HCT116 (cell line): ENCODE data around the gene TCF7L1.
"Not testable (repeated sequence)": the region's sequence is repeated elsewhere in the genome, so short reads cannot be mapped to it uniquely, and the experiment has no call there.

Experiments used
- CBX3 ChIP-seq: IDR thresholded peaks from 2 replicates; pipeline ENCODE4 v1.6.1; 2012; ENCODE audit warnings: low read depth
- CEBPB ChIP-seq: IDR thresholded peaks from 2 replicates; pipeline ENCODE4 v1.6.1; 2012; ENCODE audit warnings: low read depth
- CTCF ChIP-seq, 3 experiments: fragments of 200-600 bp in 1 of 3; sonication (generic) in 1 of 3; IDR thresholded peaks in 2 of 3; conservative IDR thresholded peaks in 1 of 3; 2 replicates each; pipeline ENCODE4 v1.5.1; 2012 to 2017; ENCODE audit warnings: low read depth in 2 of 3, low read length in 2 of 3, antibody characterized with exemption in 1 of 3, borderline replicate concordance in 1 of 3, control low read depth in 1 of 3, mild to moderate bottlenecking in 1 of 3, mixed read lengths in 1 of 3, mixed run types in 1 of 3, moderate library complexity in 1 of 3; ENCODE audit not compliant: insufficient read depth in 1 of 3
- EGR1 ChIP-seq: IDR thresholded peaks from 2 replicates; pipeline ENCODE4 v1.6.1; 2012; ENCODE audit warnings: low read depth
- ELF1 ChIP-seq: IDR thresholded peaks from 2 replicates; pipeline ENCODE4 v1.6.1; 2012; ENCODE audit warnings: low read depth, borderline replicate concordance
- EZH2 ChIP-seq: fragments of 200-600 bp; sonication (generic); IDR thresholded peaks from 2 replicates; pipeline ENCODE4 v1.6.1; 2017; ENCODE audit warnings: antibody characterized with exemption, mixed run types
- EZH2phosphoT487 ChIP-seq: fragments of 200-600 bp; IDR thresholded peaks from 2 replicates; pipeline ENCODE4 v1.6.1; 2018; ENCODE audit warnings: antibody characterized with exemption, borderline replicate concordance
- JUND ChIP-seq: IDR thresholded peaks from 2 replicates; pipeline ENCODE4 v1.6.1; 2012
- MAX ChIP-seq: IDR thresholded peaks from 2 replicates; pipeline ENCODE4 v1.6.1; 2012
- POLR2A ChIP-seq: IDR thresholded peaks from 2 replicates; pipeline ENCODE4 v1.7.0; 2011; ENCODE audit warnings: borderline replicate concordance; ENCODE audit not compliant: insufficient read depth, insufficient read length; ENCODE audit errors: extremely low read depth
- POLR2AphosphoS5 ChIP-seq: IDR thresholded peaks from 2 replicates; pipeline ENCODE4 v1.6.1; 2011; ENCODE audit warnings: mild to moderate bottlenecking, low read depth, low read length, moderate library complexity
- SP1 ChIP-seq: IDR thresholded peaks from 2 replicates; pipeline ENCODE4 v1.6.1; 2012; ENCODE audit warnings: low read depth
- TF ChIP-seq, protein P1 (sequence below): IDR thresholded peaks from 2 replicates; pipeline ENCODE4 v1.6.1; 2012; ENCODE audit warnings: low read depth

DNA sequence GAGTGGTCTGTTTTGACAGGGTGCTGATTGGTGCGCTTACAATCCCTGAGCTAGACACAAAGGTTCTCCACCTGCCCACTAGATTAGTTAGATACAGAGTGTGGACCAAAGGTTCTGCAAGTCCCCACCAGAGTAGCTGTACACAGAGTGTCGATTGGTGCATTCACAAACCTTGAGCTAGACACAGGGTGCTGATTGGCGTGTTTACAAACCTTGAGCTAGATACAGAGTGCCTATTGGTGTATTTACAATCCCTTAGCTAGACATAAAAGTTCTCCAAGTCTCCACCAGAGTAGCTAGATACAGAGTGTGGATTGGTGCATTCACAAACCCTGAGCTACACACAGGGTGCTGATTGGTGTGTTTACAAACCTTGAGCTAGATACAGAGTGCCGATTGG lies 200.7 kb downstream of the TCF7L1 start:
- TF ChIP-seq MAX; ELF1; SP1; JUND; CTCF (IDR thresholded peaks at IDR 0.05 in 2 of 3, conservative IDR thresholded peaks at IDR 0.05 in 1 of 3; ENCODE audit: borderline replicate concordance in 1 of 3, insufficient read depth in 1 of 3, low read depth in 2 of 3, low read length in 2 of 3); CEBPB; EZH2phosphoT487; POLR2AphosphoS5; EZH2; CBX3; POLR2A; EGR1: not testable (repeated sequence)
- TF ChIP-seq, protein P1, sequence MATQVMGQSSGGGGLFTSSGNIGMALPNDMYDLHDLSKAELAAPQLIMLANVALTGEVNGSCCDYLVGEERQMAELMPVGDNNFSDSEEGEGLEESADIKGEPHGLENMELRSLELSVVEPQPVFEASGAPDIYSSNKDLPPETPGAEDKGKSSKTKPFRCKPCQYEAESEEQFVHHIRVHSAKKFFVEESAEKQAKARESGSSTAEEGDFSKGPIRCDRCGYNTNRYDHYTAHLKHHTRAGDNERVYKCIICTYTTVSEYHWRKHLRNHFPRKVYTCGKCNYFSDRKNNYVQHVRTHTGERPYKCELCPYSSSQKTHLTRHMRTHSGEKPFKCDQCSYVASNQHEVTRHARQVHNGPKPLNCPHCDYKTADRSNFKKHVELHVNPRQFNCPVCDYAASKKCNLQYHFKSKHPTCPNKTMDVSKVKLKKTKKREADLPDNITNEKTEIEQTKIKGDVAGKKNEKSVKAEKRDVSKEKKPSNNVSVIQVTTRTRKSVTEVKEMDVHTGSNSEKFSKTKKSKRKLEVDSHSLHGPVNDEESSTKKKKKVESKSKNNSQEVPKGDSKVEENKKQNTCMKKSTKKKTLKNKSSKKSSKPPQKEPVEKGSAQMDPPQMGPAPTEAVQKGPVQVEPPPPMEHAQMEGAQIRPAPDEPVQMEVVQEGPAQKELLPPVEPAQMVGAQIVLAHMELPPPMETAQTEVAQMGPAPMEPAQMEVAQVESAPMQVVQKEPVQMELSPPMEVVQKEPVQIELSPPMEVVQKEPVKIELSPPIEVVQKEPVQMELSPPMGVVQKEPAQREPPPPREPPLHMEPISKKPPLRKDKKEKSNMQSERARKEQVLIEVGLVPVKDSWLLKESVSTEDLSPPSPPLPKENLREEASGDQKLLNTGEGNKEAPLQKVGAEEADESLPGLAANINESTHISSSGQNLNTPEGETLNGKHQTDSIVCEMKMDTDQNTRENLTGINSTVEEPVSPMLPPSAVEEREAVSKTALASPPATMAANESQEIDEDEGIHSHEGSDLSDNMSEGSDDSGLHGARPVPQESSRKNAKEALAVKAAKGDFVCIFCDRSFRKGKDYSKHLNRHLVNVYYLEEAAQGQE, result not testable (repeated sequence)
